A549 (cell line): ENCODE results near the gene YIPF1. TPM values are rescaled to one million over a fixed set of nuclear protein-coding genes. Genes with fewer than 3 reads are reported as not detected.

Experiments used
- ATAC-seq, 2 experiments: fragments of 200-7000 bp in 1 of 2; fragments of >200 bp in 1 of 2; cut with Nextera tagmentation in 1 of 2; cut with Tn5 transposase in 1 of 2; 3 replicates each; pipeline versions ENCODE4 v1.8.0 to v1.9.1; 2018 to 2020; ENCODE audit warnings: mild to moderate bottlenecking in 1 of 2, moderate library complexity in 1 of 2
- CTCF ChIA-PET: fragments of 300-600 bp; sonication (Branson Sonifier 250); formaldehyde crosslinking; extraction: SDS; loops from one replicate; lab custom pipeline; 2021; ENCODE audit warnings: antibody characterized with exemption, inconsistent platforms; lab: Yijun Ruan, JAX
- POLR2A ChIA-PET: fragments of 350-600 bp; formaldehyde crosslinking; extraction: SDS; loops from one replicate; lab custom pipeline; 2021; ENCODE audit warnings: antibody characterized with exemption, inconsistent platforms; lab: Yijun Ruan, JAX
- DNase-seq, 2 experiments: peaks; one replicate each; pipeline versions ENCODE4 v3.0.0 to v3.0.0-alpha.2; 2011 to 2016; ENCODE audit warnings: low read depth in 1 of 2, low spot score in 1 of 2
- FAIRE-seq: peaks from 2 replicates; lab custom pipeline; 2011; peaks lifted over from hg19 to GRCh38; lab: Jason Lieb, UNC
- H3K27ac ChIP-seq, 2 experiments: fragments of >200 bp; sonication (Bioruptor Twin); formaldehyde crosslinking; 3 replicates each; pipeline ENCODE4 v1.5.1; 2016 to 2017
- H3K4me1 ChIP-seq: fragments of >200 bp; sonication (Bioruptor Twin); formaldehyde crosslinking; 3 replicates; pipeline ENCODE4 v1.6.1; 2016
- H3K4me2 ChIP-seq: fragments of >200 bp; sonication (Bioruptor Twin); formaldehyde crosslinking; 3 replicates; pipeline ENCODE4 v1.6.1; 2016
- H3K4me3 ChIP-seq: fragments of >200 bp; sonication (Bioruptor Twin); formaldehyde crosslinking; 3 replicates; pipeline ENCODE4 v1.5.1; 2016
- H3K9me3 ChIP-seq: fragments of >200 bp; sonication (Bioruptor Twin); formaldehyde crosslinking; 3 replicates; pipeline ENCODE4 v1.6.1; 2016
- BCL3 ChIP-seq: fragments of >200 bp; sonication (Bioruptor Twin); formaldehyde crosslinking; IDR thresholded peaks from 3 replicates; pipeline ENCODE4 v1.6.1; 2016
- BHLHE40 ChIP-seq: IDR thresholded peaks from 2 replicates; pipeline ENCODE4 v1.6.1; 2012; ENCODE audit warnings: low read depth, low read length, inconsistent platforms
- CBX8 ChIP-seq: fragments of 200-600 bp; sonication (generic); IDR thresholded peaks from 2 replicates; pipeline ENCODE4 v1.6.1; 2016
- CTCF ChIP-seq: fragments of >200 bp; sonication (Bioruptor Twin); formaldehyde crosslinking; IDR thresholded peaks from 3 replicates; pipeline ENCODE4 v1.5.1; 2016
- EHF ChIP-seq: fragments of 250-450 bp; sonication (Bioruptor Pico); IDR thresholded peaks from 2 replicates; pipeline ENCODE4 v1.5.0; 2020; ENCODE audit warnings: mild to moderate bottlenecking
- EHMT2 ChIP-seq: fragments of 200-600 bp; sonication (generic); IDR thresholded peaks from 2 replicates; pipeline ENCODE4 v1.6.1; 2016; ENCODE audit warnings: antibody characterized with exemption, low read depth, mild to moderate bottlenecking, moderate library complexity
- ESRRA ChIP-seq: fragments of 150-350 bp; IDR thresholded peaks from 2 replicates; pipeline ENCODE4 v1.6.1; 2014; ENCODE audit warnings: mild to moderate bottlenecking, low read length, borderline replicate concordance
- FOSL2 ChIP-seq, 2 experiments: fragments of 450-650 bp in 1 of 2; fragments of >200 bp in 1 of 2; sonication (Bioruptor Twin) in 1 of 2; formaldehyde crosslinking; IDR thresholded peaks; 2 replicates each; pipeline versions ENCODE4 v1.5.0 to v1.6.1; 2016 to 2020; ENCODE audit warnings: mild to moderate bottlenecking in 1 of 2, moderate library complexity in 1 of 2
- HMGXB4 ChIP-seq: fragments of 250-450 bp; sonication (Bioruptor Pico); IDR thresholded peaks from 2 replicates; pipeline ENCODE4 v1.5.0; 2021; ENCODE audit warnings: mild to moderate bottlenecking, moderate library complexity, borderline replicate concordance
- HOXA7 ChIP-seq: fragments of 250-450 bp; sonication (Bioruptor Pico); IDR thresholded peaks from 2 replicates; pipeline ENCODE4 v1.5.0; 2020; ENCODE audit warnings: mild to moderate bottlenecking, moderate library complexity
- HOXB13 ChIP-seq: fragments of 250-450 bp; sonication (Bioruptor Pico); IDR thresholded peaks from 2 replicates; pipeline ENCODE4 v1.5.0; 2020; ENCODE audit warnings: low read depth, mild to moderate bottlenecking, moderate library complexity
- MAZ ChIP-seq: fragments of 150-350 bp; IDR thresholded peaks from 2 replicates; pipeline ENCODE4 v1.6.1; 2014; ENCODE audit warnings: antibody characterized with exemption, low read depth, low read length, borderline replicate concordance
- NR3C1 ChIP-seq: fragments of >200 bp; sonication (Bioruptor Twin); formaldehyde crosslinking; IDR thresholded peaks from 3 replicates; pipeline ENCODE4 v1.6.1; 2017
- PHF8 ChIP-seq: fragments of 200-600 bp; sonication (generic); IDR thresholded peaks from 2 replicates; pipeline ENCODE4 v1.6.1; 2016; ENCODE audit warnings: low read depth, mild to moderate bottlenecking, antibody characterized with exemption, moderate library complexity, borderline replicate concordance
- POLR2AphosphoS2 ChIP-seq: conservative IDR thresholded peaks from 2 replicates; pipeline ENCODE4 v1.6.1; 2012; ENCODE audit warnings: low read length, improper control_type of control experiment, inconsistent platforms
- RAD21 ChIP-seq, 2 experiments: fragments of >200 bp in 1 of 2; sonication (Bioruptor Twin) in 1 of 2; formaldehyde crosslinking in 1 of 2; IDR thresholded peaks in 1 of 2; conservative IDR thresholded peaks in 1 of 2; 2 replicates in 1 of 2; 3 replicates in 1 of 2; pipeline ENCODE4 v1.6.1; 2012 to 2018; ENCODE audit warnings: inconsistent platforms in 1 of 2
- RCOR1 ChIP-seq: fragments of 150-350 bp; IDR thresholded peaks from 2 replicates; pipeline ENCODE4 v1.6.1; 2014; ENCODE audit warnings: antibody characterized with exemption, low read length, low read depth
- SMC3 ChIP-seq: fragments of >200 bp; sonication (Bioruptor Twin); formaldehyde crosslinking; IDR thresholded peaks from 3 replicates; pipeline ENCODE4 v1.6.1; 2018; ENCODE audit warnings: inconsistent platforms
- SREBF2 ChIP-seq: fragments of 450-650 bp; IDR thresholded peaks from 2 replicates; pipeline ENCODE4 v1.6.1; 2014; ENCODE audit warnings: mild to moderate bottlenecking, moderate library complexity
- TFCP2L1 ChIP-seq: fragments of 250-450 bp; sonication (Bioruptor Pico); IDR thresholded peaks from 2 replicates; pipeline ENCODE4 v1.5.0; 2021; ENCODE audit warnings: mild to moderate bottlenecking
- TP53 ChIP-seq: fragments of 250-450 bp; sonication (Bioruptor Pico); IDR thresholded peaks from 2 replicates; pipeline ENCODE4 v1.5.0; 2021; ENCODE audit warnings: mild to moderate bottlenecking, moderate library complexity
- ZC3H11A ChIP-seq: fragments of 450-650 bp; IDR thresholded peaks from 2 replicates; pipeline ENCODE4 v1.6.1; 2014; ENCODE audit warnings: antibody characterized with exemption, mild to moderate bottlenecking
- ZFP36 ChIP-seq: fragments of 450-650 bp; IDR thresholded peaks from 2 replicates; pipeline ENCODE4 v1.6.1; 2014; ENCODE audit warnings: borderline replicate concordance; ENCODE audit not compliant: partially characterized antibody
- ZSCAN20 ChIP-seq: fragments of 250-450 bp; sonication (Bioruptor Pico); IDR thresholded peaks from 2 replicates; pipeline ENCODE4 v1.8.0; 2022; ENCODE audit warnings: mild to moderate bottlenecking, moderate library complexity
- whole genome bisulfite sequencing: methylation state at CpG from one replicate; pipeline ENCODE4 v1.1.6; 2017; ENCODE audit errors: missing lambda C conversion rate; 5-methylcytosine and 5-hydroxymethylcytosine counted together
- polyA plus RNA-seq, 4 experiments: library from polyadenylated mRNA; depleted of rRNA in 3 of 4; stranded (reverse); fragments of >200 nt; fragmentation: RNase III in 1 of 4; extraction: RNeasy Plus Mini Kit Qiagen cat#74134 plus additional on column Dnase treatment in 1 of 4; gene quantifications; 2 replicates in 3 of 4; 3 replicates in 1 of 4; pipeline ENCODE4 v1.2.3, GENCODE V29; 2011 to 2017
- TF ChIP-seq, protein P1 (sequence below): IDR thresholded peaks from 2 replicates; pipeline ENCODE4 v1.6.1; 2012; ENCODE audit warnings: low read depth, borderline replicate concordance

The YIPF1 gene
- polyA plus RNA-seq, 2 of the 4 experiments (the other 2 are of a cell fraction) = 15.4 to 30.1 TPM

DNA sequence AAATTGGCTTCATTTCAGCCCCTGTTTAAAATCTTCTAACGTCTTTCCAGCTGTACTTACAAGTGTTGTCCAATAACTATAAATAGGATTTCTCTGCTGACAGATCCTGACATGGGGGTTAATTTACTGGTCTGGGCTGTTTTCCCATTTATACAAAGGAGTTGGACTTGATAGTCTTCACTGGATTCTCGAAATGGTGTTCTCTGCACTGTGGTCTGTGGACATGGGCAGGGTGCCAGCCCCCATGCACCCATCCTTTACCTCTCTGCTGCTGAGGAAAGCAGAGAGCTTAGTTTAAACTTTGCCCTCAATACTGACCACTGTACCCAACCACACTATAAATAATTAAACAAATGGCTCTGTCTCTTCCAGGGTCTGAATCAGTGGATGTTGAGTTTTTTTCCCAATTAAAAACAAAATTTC, 9.6 kb upstream of the YIPF1 start:
- no peak overlapping the region for H3K4me3 ChIP-seq
- peaks cover 19% of the 10 kb centered on the region; the same call in 2 of the 3 replicates for H3K4me1 ChIP-seq
- no peak overlapping the region for H3K27ac ChIP-seq
- ATAC-seq (peak in 1 of 2 experiments; percentile 25; a peak in 1 of 6 replicates), DNase-seq (no peak), FAIRE-seq (no peak)
- 15% methylated on average over 2 of the region's 2 CpGs for WGBS
- TF ChIP-seq, protein P1, sequence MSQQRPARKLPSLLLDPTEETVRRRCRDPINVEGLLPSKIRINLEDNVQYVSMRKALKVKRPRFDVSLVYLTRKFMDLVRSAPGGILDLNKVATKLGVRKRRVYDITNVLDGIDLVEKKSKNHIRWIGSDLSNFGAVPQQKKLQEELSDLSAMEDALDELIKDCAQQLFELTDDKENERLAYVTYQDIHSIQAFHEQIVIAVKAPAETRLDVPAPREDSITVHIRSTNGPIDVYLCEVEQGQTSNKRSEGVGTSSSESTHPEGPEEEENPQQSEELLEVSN = no peak
- no peak for TF ChIP-seq ZFP36
- TF ChIP-seq MAZ = no peak
- TF ChIP-seq PHF8 = no peak
- no peak for TF ChIP-seq HOXA7 (CRISPR knock-in tag)
- TF ChIP-seq CBX8 = no peak
- no peak for TF ChIP-seq RAD21 (conservative IDR thresholded peaks at IDR 0.05 in 1 of 2, IDR thresholded peaks at IDR 0.05 in 1 of 2)
- no peak for TF ChIP-seq RCOR1
- no peak for TF ChIP-seq POLR2AphosphoS2
- TF ChIP-seq FOSL2 (IDR thresholded peaks at IDR 0.05) = no peak
- TF ChIP-seq FOSL2 (CRISPR knock-in tag; IDR thresholded peaks at IDR 0.05) = no peak
- no peak for TF ChIP-seq ZSCAN20
- no peaks in the 10 kb centered on the region for H3K9me3 ChIP-seq
- POLR2A ChIA-PET = no interaction called here
- peak overlapping the region; percentile 5; the same call in 1 of the 3 replicates for H3K4me2 ChIP-seq
- CTCF ChIA-PET = interaction anchor here (1.2 to 2.5 kb wide), 2 partner anchors 20 to 60 kb away, joined by 4 to 11 read pairs; no protein-coding TSS in a partner anchor

GRCh38 chr1:53896635-53897229, 7.1 kb upstream of the YIPF1 start:
- H3K4me3 ChIP-seq = no peak overlapping the region
- peak overlapping the region in 1 of 2 experiments; percentile 35; a peak in 1 of 6 replicates for H3K27ac ChIP-seq
- ChIA-PET POLR2A (no interaction called here), CTCF (interaction anchor here (1.2 kb wide), 1 partner anchor 36 kb away, joined by 3 read pairs; no protein-coding TSS in a partner anchor)
- H3K9me3 ChIP-seq = no peaks in the 10 kb centered on the region
- DNase-seq (no peak), ATAC-seq (no peak), FAIRE-seq (no peak)
- no peak for TF ChIP-seq ZC3H11A
- no peak for TF ChIP-seq HOXB13 (CRISPR knock-in tag)
- no peak for TF ChIP-seq ZFP36
- no peak for TF ChIP-seq TFCP2L1 (CRISPR knock-in tag)
- no peak for TF ChIP-seq HMGXB4 (CRISPR knock-in tag)
- no peak for TF ChIP-seq CTCF
- no peak for TF ChIP-seq NR3C1
- no peak for TF ChIP-seq RCOR1
- no peak for TF ChIP-seq BHLHE40
- TF ChIP-seq SREBF2 = no peak
- TF ChIP-seq CBX8 = no peak
- no peak for TF ChIP-seq SMC3
- no peak for TF ChIP-seq EHF (CRISPR knock-in tag)
- TF ChIP-seq TP53 (CRISPR knock-in tag) = no peak
- TF ChIP-seq BCL3 = no peak
- TF ChIP-seq EHMT2 = no peak
- no peak for TF ChIP-seq ESRRA
- peaks cover 19% of the 10 kb centered on the region; the same call in 2 of the 3 replicates for H3K4me1 ChIP-seq
- 0 out of 3 replicates have a peak overlapping the region, but pooled peaks have one; percentile 21 for H3K4me2 ChIP-seq
- WGBS = 77% methylated on average over 2 of the region's 2 CpGs
